ENCODE measurements around the gene FAM169A.
"Not testable (repeated sequence)": the region's sequence is repeated elsewhere in the genome, so short reads cannot be mapped to it uniquely, and the experiment has no call there.

DNA sequence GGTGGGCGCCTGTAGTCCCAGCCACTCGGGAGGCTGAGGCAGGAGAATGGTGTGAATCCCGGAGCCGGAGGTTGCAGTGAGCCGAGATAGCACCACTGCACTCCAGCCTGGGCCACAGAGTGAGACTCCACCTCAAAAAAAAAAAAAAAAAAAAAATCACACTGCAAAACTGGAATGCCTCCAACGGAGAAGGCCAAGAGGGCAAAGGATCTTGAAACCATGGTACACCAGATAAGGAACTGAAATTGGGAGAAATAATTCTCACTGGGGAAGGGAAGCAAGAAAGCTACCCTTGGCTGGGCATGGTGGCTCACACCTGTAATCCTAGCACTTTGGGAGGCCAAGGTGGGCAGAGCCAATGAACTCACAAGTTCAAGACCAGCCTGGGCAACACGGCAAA is 9.2 kb downstream of the FAM169A start:
- TF ChIP-seq, protein P1, sequence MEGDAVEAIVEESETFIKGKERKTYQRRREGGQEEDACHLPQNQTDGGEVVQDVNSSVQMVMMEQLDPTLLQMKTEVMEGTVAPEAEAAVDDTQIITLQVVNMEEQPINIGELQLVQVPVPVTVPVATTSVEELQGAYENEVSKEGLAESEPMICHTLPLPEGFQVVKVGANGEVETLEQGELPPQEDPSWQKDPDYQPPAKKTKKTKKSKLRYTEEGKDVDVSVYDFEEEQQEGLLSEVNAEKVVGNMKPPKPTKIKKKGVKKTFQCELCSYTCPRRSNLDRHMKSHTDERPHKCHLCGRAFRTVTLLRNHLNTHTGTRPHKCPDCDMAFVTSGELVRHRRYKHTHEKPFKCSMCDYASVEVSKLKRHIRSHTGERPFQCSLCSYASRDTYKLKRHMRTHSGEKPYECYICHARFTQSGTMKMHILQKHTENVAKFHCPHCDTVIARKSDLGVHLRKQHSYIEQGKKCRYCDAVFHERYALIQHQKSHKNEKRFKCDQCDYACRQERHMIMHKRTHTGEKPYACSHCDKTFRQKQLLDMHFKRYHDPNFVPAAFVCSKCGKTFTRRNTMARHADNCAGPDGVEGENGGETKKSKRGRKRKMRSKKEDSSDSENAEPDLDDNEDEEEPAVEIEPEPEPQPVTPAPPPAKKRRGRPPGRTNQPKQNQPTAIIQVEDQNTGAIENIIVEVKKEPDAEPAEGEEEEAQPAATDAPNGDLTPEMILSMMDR (IDR thresholded peaks at IDR 0.05; ENCODE audit: low read length): not testable (repeated sequence)
- TF ChIP-seq EZH2 (IDR thresholded peaks at IDR 0.05; ENCODE audit: borderline replicate concordance, low read length): not testable (repeated sequence)

Measured in OCI-LY1 (cell line).